K562 (cell line): ENCODE data around the gene USP38. TPM values are rescaled to one million over a fixed set of nuclear protein-coding genes. Genes with fewer than 3 reads are reported as not detected.
A peak's percentile ranks its signal among the peaks of the same experiment; 100 is the strongest.

ENCODE experiments used
- BACH1 ChIP-seq: fragments of 200-800 bp; sonication (Bioruptor generic); IDR thresholded peaks from 2 replicates; pipeline ENCODE4 v1.6.1; 2016; ENCODE audit warnings: missing genetic modification characterization, missing compliant biosample characterization
- BCLAF1 ChIP-seq, 2 experiments: fragments of 450-650 bp in 1 of 2; IDR thresholded peaks; 2 replicates each; pipeline ENCODE4 v1.6.1; 2011 to 2017; ENCODE audit warnings: low read depth in 2 of 2, antibody characterized with exemption in 1 of 2, borderline replicate concordance in 1 of 2, low read length in 1 of 2, mild to moderate bottlenecking in 1 of 2, mixed read lengths in 1 of 2; ENCODE audit not compliant: control insufficient read depth in 1 of 2
- C11orf30 ChIP-seq: fragments of 450-650 bp; IDR thresholded peaks from 2 replicates; pipeline ENCODE4 v1.6.1; 2016; ENCODE audit warnings: low read depth, mild to moderate bottlenecking
- CEBPZ ChIP-seq: fragments of 150-350 bp; IDR thresholded peaks from 2 replicates; pipeline ENCODE4 v1.6.1; 2014; ENCODE audit warnings: low read depth, mild to moderate bottlenecking, low read length, borderline replicate concordance
- HLTF ChIP-seq: fragments of 450-650 bp; IDR thresholded peaks from 2 replicates; pipeline ENCODE4 v1.6.1; 2016
- MNT ChIP-seq, 2 experiments: fragments of 450-650 bp; conservative IDR thresholded peaks; 2 replicates each; pipeline ENCODE4 v1.6.1; 2017; ENCODE audit warnings: mild to moderate bottlenecking in 2 of 2, moderate library complexity in 2 of 2
- NR4A1 ChIP-seq, 2 experiments: fragments of 250-450 bp in 1 of 2; fragments of 450-650 bp in 1 of 2; sonication (Bioruptor Pico) in 1 of 2; IDR thresholded peaks; 2 replicates each; pipeline versions ENCODE4 v1.4.0 to v1.6.1; 2016 to 2020; ENCODE audit warnings: mild to moderate bottlenecking in 2 of 2, missing compliant biosample characterization in 1 of 2, missing genetic modification characterization in 1 of 2, moderate library complexity in 1 of 2
- SRSF9 ChIP-seq: fragments of 200-400 bp; formaldehyde crosslinking; IDR thresholded peaks from 2 replicates; pipeline ENCODE4 v1.6.1; 2017; ENCODE audit warnings: low read depth, low read length, borderline replicate concordance
- TRIM24 ChIP-seq, 2 experiments: fragments of 450-650 bp; IDR thresholded peaks; 2 replicates each; pipeline ENCODE4 v1.6.1; 2016
- ZFX ChIP-seq: sonication (generic); formaldehyde crosslinking; IDR thresholded peaks from 2 replicates; pipeline ENCODE4 v1.8.0; 2022; ENCODE audit warnings: mild to moderate bottlenecking, missing genetic modification reagents, moderate library complexity
- ZNF639 ChIP-seq, 2 experiments: fragments of 200-800 bp in 1 of 2; sonication (Bioruptor generic) in 1 of 2; sonication (generic) in 1 of 2; formaldehyde crosslinking in 1 of 2; IDR thresholded peaks in 1 of 2; conservative IDR thresholded peaks in 1 of 2; 2 replicates each; pipeline versions ENCODE4 v1.5.0 to v1.6.1; 2016 to 2020; ENCODE audit warnings: missing compliant biosample characterization in 1 of 2, missing genetic modification characterization in 1 of 2, missing genetic modification reagents in 1 of 2
- ZNF740 ChIP-seq, 3 experiments: fragments of 200-800 bp in 1 of 3; sonication (Bioruptor generic) in 1 of 3; sonication (generic) in 1 of 3; formaldehyde crosslinking in 1 of 3; IDR thresholded peaks; 2 replicates each; pipeline versions ENCODE4 v1.6.1 to v1.8.0; 2016 to 2022; ENCODE audit warnings: mild to moderate bottlenecking in 2 of 3, missing compliant biosample characterization in 2 of 3, missing genetic modification characterization in 2 of 3, missing genetic modification reagents in 1 of 3
- polyA plus RNA-seq, 8 experiments: library from polyadenylated mRNA; depleted of rRNA in 4 of 8; stranded (reverse) in 5 of 8; unstranded in 3 of 8; fragments of >200 nt; fragmentation: Nextera tagmentation in 2 of 8; fragmentation: Illumina TruSeq in 1 of 8; extraction: Ambion mirVana in 2 of 8; extraction: Trizol in 1 of 8; gene quantifications; 2 replicates each; pipeline versions ENCODE4 v1.2.1 to v1.2.3, GENCODE V29; 2011 to 2014; ENCODE audit warnings: inconsistent platforms in 1 of 8, missing spikeins in 1 of 8
- total RNA-seq, 7 experiments: library from RNA; depleted of rRNA in 6 of 7; stranded (reverse); fragments of >200 nt in 6 of 7; fragmentation: Illumina TruSeq in 2 of 7; extraction: Trizol in 2 of 7; gene quantifications; 2 replicates each; pipeline versions ENCODE4 v1.2.1 to v1.2.3, GENCODE V29; 2011 to 2021; ENCODE audit warnings: low replicate concordance in 1 of 7

Gene USP38
- total and polyA plus RNA-seq, 9 of the 15 experiments (the other 6 are each of a cell fraction or from before 2014, with no cell fraction given) = 4.2 to 20.6 (median 11.2) TPM

GRCh38 chr4:143241892-143242291 is 57.2 kb downstream of the USP38 start (continued):
- TF ChIP-seq CEBPZ = peak; percentile 67; the same call in 1 of the 2 replicates
- TF ChIP-seq C11orf30 = peak; percentile 86
- 0 out of 2 replicates have a peak, but pooled peaks have one; percentile 30 for TF ChIP-seq ZFX (CRISPR knock-in tag)
- TF ChIP-seq TRIM24 (IDR thresholded peaks at IDR 0.05) = peak; percentile 31 to 66; a peak in 3 of 4 replicates
- no peak for TF ChIP-seq BCLAF1 (IDR thresholded peaks at IDR 0.05; ENCODE audit: borderline replicate concordance in 1 of 2, control insufficient read depth in 1 of 2, low read depth in 2 of 2, low read length in 1 of 2)
- no peak for TF ChIP-seq MNT (conservative IDR thresholded peaks at IDR 0.05)
- no peak for TF ChIP-seq SRSF9
- peak; percentile 59; the same call in 1 of the 2 replicates for TF ChIP-seq ZNF740 (CRISPR knock-in tag; IDR thresholded peaks at IDR 0.05)
- TF ChIP-seq ZNF740 (tag; IDR thresholded peaks at IDR 0.05) = peak in 1 of 2 experiments; percentile 46; a peak in 1 of 4 replicates
- TF ChIP-seq NR4A1 (CRISPR knock-in tag; IDR thresholded peaks at IDR 0.05) = no peak
- no peak for TF ChIP-seq NR4A1 (tag; IDR thresholded peaks at IDR 0.05)
- no peak for TF ChIP-seq ZNF639 (CRISPR knock-in tag; conservative IDR thresholded peaks at IDR 0.05 in 1 of 2, IDR thresholded peaks at IDR 0.05 in 1 of 2)
- peak; percentile 79 for TF ChIP-seq BACH1 (tag)
- TF ChIP-seq HLTF = no peak
